HepG2 (cell line): Measurements from ENCODE around the gene MAPK11. TPM values are rescaled to one million over a fixed set of nuclear protein-coding genes. Genes with fewer than 3 reads are reported as not detected.
A peak's percentile ranks its signal among the peaks of the same experiment; 100 is the strongest.

Experiments
- ATAD3A ChIP-seq: sonication (generic); formaldehyde crosslinking; IDR thresholded peaks from 2 replicates; pipeline ENCODE4 v1.4.0; 2020; ENCODE audit warnings: missing genetic modification reagents
- FOXP1 ChIP-seq, 2 experiments: fragments of 450-650 bp in 1 of 2; IDR thresholded peaks; 2 replicates each; pipeline ENCODE4 v1.6.1; 2017 to 2018; ENCODE audit warnings: antibody characterized with exemption in 1 of 2
- HES4 ChIP-seq: sonication (generic); formaldehyde crosslinking; IDR thresholded peaks from 2 replicates; pipeline ENCODE4 v1.9.0; 2021; ENCODE audit warnings: mild to moderate bottlenecking, missing genetic modification reagents, borderline replicate concordance
- HNF1A ChIP-seq, 2 experiments: sonication (generic) in 1 of 2; formaldehyde crosslinking in 1 of 2; IDR thresholded peaks; 2 replicates each; pipeline versions ENCODE4 v1.4.0 to v1.6.1; 2016 to 2020; ENCODE audit warnings: borderline replicate concordance in 1 of 2, low read depth in 1 of 2, mild to moderate bottlenecking in 1 of 2, missing genetic modification reagents in 1 of 2
- KDM1A ChIP-seq: IDR thresholded peaks from 2 replicates; pipeline ENCODE4 v1.6.1; 2016; ENCODE audit warnings: missing compliant biosample characterization
- MTA1 ChIP-seq: sonication (generic); formaldehyde crosslinking; IDR thresholded peaks from 2 replicates; pipeline ENCODE4 v1.4.0; 2020; ENCODE audit warnings: missing genetic modification reagents, mild to moderate bottlenecking, borderline replicate concordance
- RCOR2 ChIP-seq: IDR thresholded peaks from 2 replicates; pipeline ENCODE4 v1.6.1; 2016; ENCODE audit warnings: missing biosample characterization, missing genetic modification reagents
- SP140L ChIP-seq: sonication (generic); formaldehyde crosslinking; IDR thresholded peaks from 2 replicates; pipeline ENCODE4 v1.4.0; 2020; ENCODE audit warnings: missing genetic modification reagents, borderline replicate concordance
- SPEN ChIP-seq: sonication (generic); formaldehyde crosslinking; IDR thresholded peaks from 2 replicates; pipeline ENCODE4 v1.5.1; 2020; ENCODE audit warnings: low read depth, mild to moderate bottlenecking, missing genetic modification reagents
- TOE1 ChIP-seq: sonication (generic); formaldehyde crosslinking; IDR thresholded peaks from 2 replicates; pipeline ENCODE4 v1.4.0; 2020; ENCODE audit warnings: mild to moderate bottlenecking, missing genetic modification reagents
- TSC22D2 ChIP-seq: sonication (generic); formaldehyde crosslinking; IDR thresholded peaks from 2 replicates; pipeline ENCODE4 v1.5.1; 2020; ENCODE audit warnings: missing genetic modification reagents, mild to moderate bottlenecking, borderline replicate concordance
- ZNF451 ChIP-seq: sonication (generic); formaldehyde crosslinking; IDR thresholded peaks from 2 replicates; pipeline ENCODE4 v1.5.0; 2020; ENCODE audit warnings: mild to moderate bottlenecking, missing genetic modification reagents
- ZNF552 ChIP-seq: sonication (generic); formaldehyde crosslinking; IDR thresholded peaks from 2 replicates; pipeline ENCODE4 v1.9.0; 2022; ENCODE audit warnings: missing genetic modification reagents, mild to moderate bottlenecking, borderline replicate concordance
- ZNF768 ChIP-seq: sonication (generic); formaldehyde crosslinking; IDR thresholded peaks from 2 replicates; pipeline ENCODE4 v1.4.0; 2020; ENCODE audit warnings: missing genetic modification reagents
- ZNF850 ChIP-seq: sonication (generic); formaldehyde crosslinking; conservative IDR thresholded peaks from 2 replicates; pipeline ENCODE4 v1.9.0; 2021; ENCODE audit warnings: mild to moderate bottlenecking, missing genetic modification reagents
- polyA plus RNA-seq, 8 experiments: library from polyadenylated mRNA; depleted of rRNA in 3 of 8; stranded (reverse) in 7 of 8; unstranded in 1 of 8; fragments of >200 nt; fragmentation: Illumina TruSeq in 4 of 8; extraction: Trizol in 4 of 8; gene quantifications; 2 replicates each; pipeline versions ENCODE4 v1.2.1 to v1.2.3, GENCODE V29; 2011 to 2016; ENCODE audit warnings: low read depth in 4 of 8, missing spikeins in 1 of 8, mixed read lengths in 1 of 8; ENCODE audit not compliant: insufficient read depth in 1 of 8
- total RNA-seq, 5 experiments: library from RNA; depleted of rRNA; stranded (reverse); fragments of >200 nt; fragmentation: Illumina TruSeq; extraction: Trizol; gene quantifications; 2 replicates each; pipeline ENCODE4 v1.2.3, GENCODE V29; 2016; ENCODE audit warnings: low read depth in 1 of 5
- TF ChIP-seq, protein P1 (sequence below): IDR thresholded peaks from 2 replicates; pipeline ENCODE4 v1.6.1; 2016; ENCODE audit warnings: mild to moderate bottlenecking
- TF ChIP-seq, protein P2 (sequence below): sonication (generic); formaldehyde crosslinking; IDR thresholded peaks from 2 replicates; pipeline ENCODE4 v1.4.0; 2020; ENCODE audit warnings: mild to moderate bottlenecking, missing genetic modification reagents, borderline replicate concordance
- TF ChIP-seq, protein P3 (sequence below): sonication (generic); formaldehyde crosslinking; IDR thresholded peaks from 2 replicates; pipeline ENCODE4 v1.5.0; 2020; ENCODE audit warnings: missing genetic modification reagents
- TF ChIP-seq, protein P4 (sequence below): sonication (generic); formaldehyde crosslinking; IDR thresholded peaks from 2 replicates; pipeline ENCODE4 v1.4.0; 2020; ENCODE audit warnings: missing genetic modification reagents, low read depth, mild to moderate bottlenecking, borderline replicate concordance

The MAPK11 gene
- total and polyA plus RNA-seq, 2 of the 13 experiments (the other 11 are each of a cell fraction or from before 2014, with no cell fraction given), result 0.15 to 0.17 TPM

DNA sequence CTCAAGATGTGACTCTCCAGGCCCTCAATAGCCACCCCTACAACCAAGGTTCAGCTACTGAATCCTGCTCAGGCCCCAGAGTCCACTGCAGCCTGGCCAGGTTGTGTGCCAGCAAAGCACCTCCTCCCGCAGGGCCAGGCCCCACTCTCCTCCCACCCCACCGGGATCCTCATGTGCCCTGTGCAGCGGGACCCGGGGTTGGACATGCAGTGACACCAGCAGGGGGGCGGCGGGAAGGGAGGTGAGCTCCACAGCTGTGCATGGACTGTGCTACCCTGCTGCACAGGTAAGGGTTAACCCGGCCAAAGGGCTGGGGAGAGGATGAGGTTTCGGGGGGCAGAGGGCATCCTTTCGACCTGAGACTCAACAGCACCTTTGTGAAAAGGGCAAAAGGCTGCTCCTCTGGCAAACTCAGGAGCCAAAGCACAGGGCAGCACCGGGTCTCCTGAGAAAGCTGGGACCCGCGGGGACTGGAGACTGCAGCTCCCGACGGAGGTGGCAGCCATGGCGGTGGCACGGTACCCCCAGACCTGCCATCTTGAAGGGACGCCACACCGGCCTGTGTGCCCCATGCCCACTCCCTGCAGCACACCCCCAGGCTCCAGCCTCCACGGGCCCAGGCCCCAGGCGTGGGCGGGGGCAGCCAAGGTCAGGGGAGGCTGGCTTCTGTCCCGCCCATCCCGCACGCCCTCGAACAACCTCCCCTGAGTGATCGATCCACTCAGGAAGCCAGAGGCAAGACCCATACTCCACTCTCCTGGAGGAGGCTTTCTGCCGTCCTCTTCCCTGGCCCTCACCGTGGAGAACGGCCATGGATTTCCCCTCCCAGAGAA is 26.7 kb upstream of the MAPK11 start (continued):
- TF ChIP-seq HNF1A (IDR thresholded peaks at IDR 0.05; ENCODE audit: low read depth), result no peak
- no peak for TF ChIP-seq HNF1A (CRISPR knock-in tag; IDR thresholded peaks at IDR 0.05; ENCODE audit: borderline replicate concordance)
- TF ChIP-seq FOXP1 (IDR thresholded peaks at IDR 0.05), result no peak
- no peak for TF ChIP-seq FOXP1 (CRISPR knock-in tag; IDR thresholded peaks at IDR 0.05)
- no peak for TF ChIP-seq HES4
- no peak for TF ChIP-seq SP140L
- TF ChIP-seq, protein P1, sequence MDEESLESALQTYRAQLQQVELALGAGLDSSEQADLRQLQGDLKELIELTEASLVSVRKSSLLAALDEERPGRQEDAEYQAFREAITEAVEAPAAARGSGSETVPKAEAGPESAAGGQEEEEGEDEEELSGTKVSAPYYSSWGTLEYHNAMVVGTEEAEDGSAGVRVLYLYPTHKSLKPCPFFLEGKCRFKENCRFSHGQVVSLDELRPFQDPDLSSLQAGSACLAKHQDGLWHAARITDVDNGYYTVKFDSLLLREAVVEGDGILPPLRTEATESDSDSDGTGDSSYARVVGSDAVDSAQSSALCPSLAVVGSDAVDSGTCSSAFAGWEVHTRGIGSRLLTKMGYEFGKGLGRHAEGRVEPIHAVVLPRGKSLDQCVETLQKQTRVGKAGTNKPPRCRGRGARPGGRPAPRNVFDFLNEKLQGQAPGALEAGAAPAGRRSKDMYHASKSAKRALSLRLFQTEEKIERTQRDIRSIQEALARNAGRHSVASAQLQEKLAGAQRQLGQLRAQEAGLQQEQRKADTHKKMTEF (CRISPR knock-in tag), result peak; percentile 36; the same call in 1 of the 2 replicates
- no peak for TF ChIP-seq TOE1 (CRISPR knock-in tag)
- no peak for TF ChIP-seq SPEN (CRISPR knock-in tag)
- no peak for TF ChIP-seq ZNF850
- no peak for TF ChIP-seq ZNF451 (CRISPR knock-in tag)
- no peak for TF ChIP-seq RCOR2 (CRISPR knock-in tag)
- TF ChIP-seq, protein P2, sequence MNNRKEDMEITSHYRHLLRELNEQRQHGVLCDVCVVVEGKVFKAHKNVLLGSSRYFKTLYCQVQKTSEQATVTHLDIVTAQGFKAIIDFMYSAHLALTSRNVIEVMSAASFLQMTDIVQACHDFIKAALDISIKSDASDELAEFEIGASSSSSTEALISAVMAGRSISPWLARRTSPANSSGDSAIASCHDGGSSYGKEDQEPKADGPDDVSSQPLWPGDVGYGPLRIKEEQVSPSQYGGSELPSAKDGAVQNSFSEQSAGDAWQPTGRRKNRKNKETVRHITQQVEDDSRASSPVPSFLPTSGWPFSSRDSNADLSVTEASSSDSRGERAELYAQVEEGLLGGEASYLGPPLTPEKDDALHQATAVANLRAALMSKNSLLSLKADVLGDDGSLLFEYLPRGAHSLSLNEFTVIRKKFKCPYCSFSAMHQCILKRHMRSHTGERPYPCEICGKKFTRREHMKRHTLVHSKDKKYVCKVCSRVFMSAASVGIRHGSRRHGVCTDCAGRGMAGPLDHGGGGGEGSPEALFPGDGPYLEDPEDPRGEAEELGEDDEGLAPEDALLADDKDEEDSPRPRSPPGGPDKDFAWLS (CRISPR knock-in tag), result 0 out of 2 replicates have a peak, but pooled peaks have one; percentile 45
- 0 out of 2 replicates have a peak, but pooled peaks have one; percentile 11 for TF ChIP-seq KDM1A (CRISPR knock-in tag)
- 0 out of 2 replicates have a peak, but pooled peaks have one; percentile 29 for TF ChIP-seq ZNF552 (CRISPR knock-in tag)
- no peak for TF ChIP-seq ATAD3A
- no peak for TF ChIP-seq TSC22D2 (CRISPR knock-in tag)
- TF ChIP-seq MTA1 (CRISPR knock-in tag), result peak; percentile 75
- TF ChIP-seq ZNF768 (CRISPR knock-in tag), result peak; percentile 33; the same call in 1 of the 2 replicates
- TF ChIP-seq, protein P3, sequence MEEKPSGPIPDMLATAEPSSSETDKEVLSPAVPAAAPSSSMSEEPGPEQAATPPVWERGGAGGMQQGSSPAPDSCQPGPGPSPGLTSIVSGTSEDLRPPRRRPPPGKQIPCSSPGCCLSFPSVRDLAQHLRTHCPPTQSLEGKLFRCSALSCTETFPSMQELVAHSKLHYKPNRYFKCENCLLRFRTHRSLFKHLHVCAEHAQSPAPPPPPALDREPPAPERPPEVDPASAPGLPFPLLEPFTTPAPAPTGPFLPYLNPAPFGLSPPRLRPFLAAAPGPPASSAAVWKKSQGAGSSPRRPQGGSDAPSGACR (CRISPR knock-in tag), result 0 out of 2 replicates have a peak, but pooled peaks have one; percentile 58
- TF ChIP-seq, protein P4, sequence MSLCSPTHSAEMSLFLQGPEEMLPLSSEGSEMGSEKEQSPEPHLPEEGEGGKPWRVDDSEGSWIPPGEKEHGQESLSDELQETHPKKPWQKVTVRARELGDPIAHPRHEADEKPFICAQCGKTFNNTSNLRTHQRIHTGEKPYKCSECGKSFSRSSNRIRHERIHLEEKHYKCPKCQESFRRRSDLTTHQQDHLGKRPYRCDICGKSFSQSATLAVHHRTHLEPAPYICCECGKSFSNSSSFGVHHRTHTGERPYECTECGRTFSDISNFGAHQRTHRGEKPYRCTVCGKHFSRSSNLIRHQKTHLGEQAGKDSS, result peak; percentile 28; the same call in 1 of the 2 replicates
